ENCODE data around the gene GATAD2B. TPM values are rescaled to one million over a fixed set of nuclear protein-coding genes. Genes with fewer than 3 reads are reported as not detected.

The GATAD2B gene
- total and polyA plus RNA-seq, 2 donors (not counting 3 experiments of a cell fraction or from before 2014, with no cell fraction given): 8.5 to 46.3 TPM

- Histone ChIP-seq H2AFZ (ENCODE audit: low read depth, low read length) (no peak overlapping the region), H3K27ac (ENCODE audit: insufficient read depth, low read depth, low read length) (no peak overlapping the region), H3K4me3 (replicated peaks in 1 of 3; ENCODE audit: insufficient read depth in 1 of 3, low read depth in 1 of 3, low read length in 3 of 3) (no peak overlapping the region), H3K4me2 (ENCODE audit: insufficient read depth, low read length) (no peak overlapping the region), H3K79me2 (ENCODE audit: control insufficient read depth, insufficient read depth, low read length) (peaks cover 2% of the 10 kb centered on the region), H3K9me3 (replicated peaks; ENCODE audit: control insufficient read depth, insufficient read depth, low read length) (no peaks in the 10 kb centered on the region), H3K27me3 (ENCODE audit: control insufficient read depth in 2 of 2, insufficient read depth in 2 of 2, low read length in 2 of 2) (no peaks in the 10 kb centered on the region), H3K36me3 (ENCODE audit: control insufficient read depth in 2 of 2, extremely low read depth in 1 of 2, insufficient read depth in 2 of 2, low read length in 2 of 2) (peaks cover 2 to 13% of the 10 kb centered on the region in 2 experiments), H3K9me1 (replicated peaks; ENCODE audit: control insufficient read depth, extremely low read depth, insufficient read depth, low read length) (no peaks in the 10 kb centered on the region), H3K4me1 (ENCODE audit: control insufficient read depth, extremely low read depth, insufficient read depth, low read length) (no peaks in the 10 kb centered on the region), H4K20me1 (replicated peaks; ENCODE audit: control insufficient read depth, extremely low read depth, insufficient read depth, low read length) (no peaks in the 10 kb centered on the region), H3K9ac (replicated peaks; ENCODE audit: extremely low read depth, insufficient read depth, low read length) (no peak overlapping the region)
- POLR2A ChIA-PET: no interaction called here
- no peak for FAIRE-seq
- intact Hi-C loops (cut with micrococcal nuclease): no loop called here
- TF ChIP-seq POLR2A (IDR thresholded peaks at IDR 0.05; ENCODE audit: low read depth, low read length): no peak
- TF ChIP-seq CTCF (IDR thresholded peaks at IDR 0.05; ENCODE audit: extremely low read depth in 1 of 2, insufficient read depth in 1 of 2, low read depth in 1 of 2, low read length in 2 of 2): no peak
- no peak for TF ChIP-seq EZH2 (IDR thresholded peaks at IDR 0.05; ENCODE audit: borderline replicate concordance, low read depth, low read length, severe bottlenecking)
- TF ChIP-seq GATA2 (IDR thresholded peaks at IDR 0.05; ENCODE audit: insufficient read depth, insufficient read length, low read depth, low read length): no peak
- TF ChIP-seq POLR2AphosphoS5 (IDR thresholded peaks at IDR 0.05; ENCODE audit: insufficient read depth, low read depth, low read length): no peak
- TF ChIP-seq JUN (IDR thresholded peaks at IDR 0.05; ENCODE audit: borderline replicate concordance, insufficient read depth, insufficient read length, low read depth): no peak
- TF ChIP-seq FOS (IDR thresholded peaks at IDR 0.05; ENCODE audit: borderline replicate concordance, insufficient read depth, low read length): no peak
- no peak for TF ChIP-seq MAX (IDR thresholded peaks at IDR 0.05; ENCODE audit: insufficient read depth, insufficient read length)
- TF ChIP-seq MYC (IDR thresholded peaks at IDR 0.05; ENCODE audit: low read depth, low read length): no peak
- TSS peak; percentile 10 for BruUV-seq (replicated peaks)
- CTCF ChIA-PET: interaction anchor here (0.6 to 2.0 kb wide), 4 partner anchors 9 to 159 kb away, joined by 3 to 6 read pairs (median 4); partner anchors contain the start of gene RAB13
- DNase-seq (ENCODE audit: low read depth, low spot score): no peak
- dilution Hi-C loops (cut with MboI; ENCODE audit: extremely low pct_ligation_motif_present, low sequenced_read_pairs): no loop called here
Observed at GRCh38 chr1:153827168-153827964, 95.4 kb downstream of the GATAD2B start.

All from endothelial cell of umbilical vein (primary cell).